ENCODE data around the gene C12orf50.

DNA sequence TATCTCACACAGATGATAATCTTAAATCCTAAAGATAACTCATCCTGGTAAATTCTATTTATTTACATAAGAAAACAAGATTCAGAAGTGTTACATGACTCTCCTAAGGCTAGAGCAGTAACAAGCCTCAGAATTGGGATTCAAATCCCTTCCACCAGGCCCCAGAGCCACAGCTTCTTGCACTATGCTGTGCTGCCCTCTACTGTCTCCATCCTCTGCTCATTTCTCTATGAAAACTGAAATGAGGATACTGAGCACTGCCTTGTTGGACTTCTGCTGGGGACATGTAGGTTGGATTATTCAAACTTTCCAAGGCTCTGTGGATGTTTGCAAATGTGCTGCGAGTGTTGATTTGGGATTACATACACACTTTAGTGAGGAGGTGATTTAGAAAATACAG, 23.5 kb upstream of the C12orf50 start:
- TF ChIP-seq POLR2A (IDR thresholded peaks at IDR 0.05) = no peak
- TF ChIP-seq, protein P1, sequence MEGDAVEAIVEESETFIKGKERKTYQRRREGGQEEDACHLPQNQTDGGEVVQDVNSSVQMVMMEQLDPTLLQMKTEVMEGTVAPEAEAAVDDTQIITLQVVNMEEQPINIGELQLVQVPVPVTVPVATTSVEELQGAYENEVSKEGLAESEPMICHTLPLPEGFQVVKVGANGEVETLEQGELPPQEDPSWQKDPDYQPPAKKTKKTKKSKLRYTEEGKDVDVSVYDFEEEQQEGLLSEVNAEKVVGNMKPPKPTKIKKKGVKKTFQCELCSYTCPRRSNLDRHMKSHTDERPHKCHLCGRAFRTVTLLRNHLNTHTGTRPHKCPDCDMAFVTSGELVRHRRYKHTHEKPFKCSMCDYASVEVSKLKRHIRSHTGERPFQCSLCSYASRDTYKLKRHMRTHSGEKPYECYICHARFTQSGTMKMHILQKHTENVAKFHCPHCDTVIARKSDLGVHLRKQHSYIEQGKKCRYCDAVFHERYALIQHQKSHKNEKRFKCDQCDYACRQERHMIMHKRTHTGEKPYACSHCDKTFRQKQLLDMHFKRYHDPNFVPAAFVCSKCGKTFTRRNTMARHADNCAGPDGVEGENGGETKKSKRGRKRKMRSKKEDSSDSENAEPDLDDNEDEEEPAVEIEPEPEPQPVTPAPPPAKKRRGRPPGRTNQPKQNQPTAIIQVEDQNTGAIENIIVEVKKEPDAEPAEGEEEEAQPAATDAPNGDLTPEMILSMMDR (IDR thresholded peaks at IDR 0.05) = no peak

Data from lower leg skin (tissue), 3 donors.